Stomach smooth muscle (tissue), 2 donors: ENCODE measurements around the gene CD1C.
"Not testable (repeated sequence)": the region's sequence is repeated elsewhere in the genome, so short reads cannot be mapped to it uniquely, and the experiment has no call there.

Experiments used
- H3K27ac ChIP-seq: one replicate; pipeline ENCODE4 v1.7.0; 2013; ENCODE audit warnings: mild to moderate bottlenecking, low read length, inconsistent platforms
- H3K27me3 ChIP-seq, 2 donors: one replicate each; pipeline ENCODE4 v1.7.0; 2013; ENCODE audit warnings: low read length in 2 of 2; ENCODE audit not compliant: insufficient read depth in 2 of 2, control insufficient read depth in 1 of 2
- H3K36me3 ChIP-seq, 2 donors: one replicate each; pipeline ENCODE4 v1.7.0; 2013; ENCODE audit warnings: low read length in 2 of 2; ENCODE audit not compliant: control insufficient read depth in 2 of 2, insufficient read depth in 2 of 2
- H3K4me1 ChIP-seq: one replicate; pipeline ENCODE4 v1.7.0; 2013; ENCODE audit warnings: low read length; ENCODE audit not compliant: control insufficient read depth, insufficient read depth
- H3K4me3 ChIP-seq, 2 donors: one replicate each; pipeline ENCODE4 v1.7.0; 2013; ENCODE audit warnings: low read length in 2 of 2
- H3K9ac ChIP-seq, 2 donors: one replicate each; pipeline ENCODE4 v1.7.0; 2013; ENCODE audit warnings: low read length in 2 of 2, mild to moderate bottlenecking in 1 of 2
- H3K9me3 ChIP-seq, 2 donors: one replicate each; pipeline ENCODE4 v1.7.0; 2013; ENCODE audit warnings: low read length in 2 of 2; ENCODE audit not compliant: control insufficient read depth in 2 of 2
- donor health status: healthy.
- donor health status: Pancreatic carcinoma.

CD1C gene

GRCh38 chr1:158274797-158275196, 14.9 kb upstream of the CD1C start:
- Histone ChIP-seq H3K27ac (no peak overlapping the region), H3K4me1 (no peaks in the 10 kb centered on the region), H3K4me3 (no peak overlapping the region), H3K9ac (no peak overlapping the region), H3K9me3 (no peaks in the 10 kb centered on the region), H3K36me3 (no peaks in the 10 kb centered on the region), H3K27me3 (no peaks in the 10 kb centered on the region)

GRCh38 chr1:158282421-158282820, 7.3 kb upstream of the CD1C start:
- H3K27ac ChIP-seq, H3K36me3 ChIP-seq, H3K4me1 ChIP-seq, H3K27me3 ChIP-seq, H3K4me3 ChIP-seq, H3K9ac ChIP-seq, H3K9me3 ChIP-seq: not testable (repeated sequence)

GRCh38 chr1:158283965-158284364, 5.8 kb upstream of the CD1C start:
- H3K4me3 ChIP-seq, result no peak overlapping the region
- H3K27ac ChIP-seq, result no peak overlapping the region
- no peak overlapping the region for H3K9ac ChIP-seq
- no peaks in the 10 kb centered on the region for H3K4me1 ChIP-seq
- H3K9me3 ChIP-seq, result no peaks in the 10 kb centered on the region
- no peaks in the 10 kb centered on the region for H3K27me3 ChIP-seq
- no peaks in the 10 kb centered on the region for H3K36me3 ChIP-seq

GRCh38 chr1:158285756-158286241, 3.9 kb upstream of the CD1C start:
- Histone ChIP-seq H3K27me3 (no peaks in the 10 kb centered on the region), H3K9ac (no peak overlapping the region), H3K9me3 (no peaks in the 10 kb centered on the region), H3K27ac (no peak overlapping the region), H3K4me3 (no peak overlapping the region), H3K36me3 (no peaks in the 10 kb centered on the region), H3K4me1 (no peaks in the 10 kb centered on the region)

GRCh38 chr1:158286487-158286886, 3.2 kb upstream of the CD1C start:
- H3K27ac ChIP-seq, result no peak overlapping the region
- H3K4me3 ChIP-seq, result no peak overlapping the region
- no peaks in the 10 kb centered on the region for H3K27me3 ChIP-seq
- no peaks in the 10 kb centered on the region for H3K9me3 ChIP-seq
- H3K4me1 ChIP-seq, result no peaks in the 10 kb centered on the region
- H3K36me3 ChIP-seq, result no peaks in the 10 kb centered on the region
- no peak overlapping the region for H3K9ac ChIP-seq

- Histone ChIP-seq H3K36me3 (no peaks in the 10 kb centered on the region), H3K27ac (no peak overlapping the region), H3K4me1 (no peaks in the 10 kb centered on the region), H3K27me3 (no peaks in the 10 kb centered on the region), H3K9ac (no peak overlapping the region), H3K4me3 (no peak overlapping the region), H3K9me3 (no peaks in the 10 kb centered on the region)
These were observed 2.8 kb upstream of the CD1C start for GRCh38 chr1:158286941-158287346.

GRCh38 chr1:158290321-158290844, 660 bp downstream of the CD1C start:
- no peak overlapping the region for H3K9ac ChIP-seq
- H3K4me1 ChIP-seq, result no peaks in the 10 kb centered on the region
- no peak overlapping the region for H3K4me3 ChIP-seq
- no peaks in the 10 kb centered on the region for H3K36me3 ChIP-seq
- no peaks in the 10 kb centered on the region for H3K27me3 ChIP-seq
- H3K27ac ChIP-seq, result no peak overlapping the region
- peaks cover 0 to 3% of the 10 kb centered on the region in 2 donors for H3K9me3 ChIP-seq

- no peaks in the 10 kb centered on the region for H3K36me3 ChIP-seq
- no peak overlapping the region for H3K4me3 ChIP-seq
- no peak overlapping the region for H3K9ac ChIP-seq
- no peak overlapping the region for H3K27ac ChIP-seq
- peaks cover 2 to 4% of the 10 kb centered on the region in 2 donors for H3K9me3 ChIP-seq
- no peaks in the 10 kb centered on the region for H3K27me3 ChIP-seq
- H3K4me1 ChIP-seq, result no peaks in the 10 kb centered on the region
These were observed 6.1 kb downstream of the CD1C start for GRCh38 chr1:158295791-158296190.

GRCh38 chr1:158310623-158311022, 20.9 kb downstream of the CD1C start:
- no peak overlapping the region for H3K9ac ChIP-seq
- no peaks in the 10 kb centered on the region for H3K4me1 ChIP-seq

GRCh38 chr1:158311066-158311465, 21.3 kb downstream of the CD1C start:
- Histone ChIP-seq H3K9ac (no peak overlapping the region), H3K9me3 (peaks cover 0 to 4% of the 10 kb centered on the region in 2 donors), H3K4me3 (no peak overlapping the region), H3K36me3 (no peaks in the 10 kb centered on the region), H3K27me3 (no peaks in the 10 kb centered on the region), H3K27ac (no peak overlapping the region), H3K4me1 (no peaks in the 10 kb centered on the region)

More at GRCh38 chr1:158310623-158311022, 20.9 kb downstream of the CD1C start:
- Histone ChIP-seq H3K9me3 (peaks cover 0 to 4% of the 10 kb centered on the region in 2 donors), H3K27me3 (no peaks in the 10 kb centered on the region), H3K27ac (no peak overlapping the region), H3K36me3 (no peaks in the 10 kb centered on the region), H3K4me3 (no peak overlapping the region)

- no peaks in the 10 kb centered on the region for H3K36me3 ChIP-seq
- no peaks in the 10 kb centered on the region for H3K4me1 ChIP-seq
- H3K9ac ChIP-seq, result no peak overlapping the region
- no peaks in the 10 kb centered on the region for H3K27me3 ChIP-seq
- H3K4me3 ChIP-seq, result no peak overlapping the region
- H3K9me3 ChIP-seq, result peaks cover 0 to 4% of the 10 kb centered on the region in 2 donors
- H3K27ac ChIP-seq, result no peak overlapping the region
These were observed 34.1 kb downstream of the CD1C start for GRCh38 chr1:158323866-158324265.
